ENCODE data around the gene ABHD2. TPM values are rescaled to one million over a fixed set of nuclear protein-coding genes. Genes with fewer than 3 reads are reported as not detected.

ABHD2 gene
- total and polyA plus RNA-seq, 8 donors = 7.9 to 151 (median 117) TPM

DNA sequence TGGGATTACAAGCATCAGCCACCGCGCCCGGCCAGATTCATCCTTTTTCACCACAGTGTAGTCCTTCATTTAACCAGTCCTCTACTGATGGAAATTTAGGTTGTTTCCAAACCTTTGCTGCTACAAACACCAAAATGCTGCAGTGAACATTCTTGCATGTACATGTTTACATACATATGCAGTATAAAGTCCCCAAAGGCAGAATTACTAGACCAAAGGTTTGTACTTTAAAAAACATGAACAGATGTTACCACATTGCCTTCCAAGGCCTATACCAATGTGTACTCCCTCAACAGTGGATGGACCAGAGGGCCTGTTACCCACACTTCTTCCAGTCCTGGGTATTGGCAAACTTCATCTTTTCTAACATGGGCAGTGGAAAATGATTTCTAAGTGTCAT, 82.1 kb downstream of the ABHD2 start:
- intact Hi-C loops (cut with DNase I) = loop anchor here in 1 of 3 donors (10.0 kb wide), 1 partner anchor 266 kb away; no protein-coding TSS in a partner anchor
- ATAC-seq (no peak), FAIRE-seq (no peak), DNase-seq (no peak)
- Histone ChIP-seq H3K9me3 (no peaks in the 10 kb centered on the region), H3K27me3 (no peaks in the 10 kb centered on the region), H3K36me3 (peaks cover 6 to 12% (median 7%) of the 10 kb centered on the region in 3 donors), H3K4me1 (peaks cover 24 to 34% (median 26%) of the 10 kb centered on the region in 3 donors), H3K27ac (no peak overlapping the region), H3K4me3 (no peak overlapping the region)
- TF ChIP-seq, protein P1, sequence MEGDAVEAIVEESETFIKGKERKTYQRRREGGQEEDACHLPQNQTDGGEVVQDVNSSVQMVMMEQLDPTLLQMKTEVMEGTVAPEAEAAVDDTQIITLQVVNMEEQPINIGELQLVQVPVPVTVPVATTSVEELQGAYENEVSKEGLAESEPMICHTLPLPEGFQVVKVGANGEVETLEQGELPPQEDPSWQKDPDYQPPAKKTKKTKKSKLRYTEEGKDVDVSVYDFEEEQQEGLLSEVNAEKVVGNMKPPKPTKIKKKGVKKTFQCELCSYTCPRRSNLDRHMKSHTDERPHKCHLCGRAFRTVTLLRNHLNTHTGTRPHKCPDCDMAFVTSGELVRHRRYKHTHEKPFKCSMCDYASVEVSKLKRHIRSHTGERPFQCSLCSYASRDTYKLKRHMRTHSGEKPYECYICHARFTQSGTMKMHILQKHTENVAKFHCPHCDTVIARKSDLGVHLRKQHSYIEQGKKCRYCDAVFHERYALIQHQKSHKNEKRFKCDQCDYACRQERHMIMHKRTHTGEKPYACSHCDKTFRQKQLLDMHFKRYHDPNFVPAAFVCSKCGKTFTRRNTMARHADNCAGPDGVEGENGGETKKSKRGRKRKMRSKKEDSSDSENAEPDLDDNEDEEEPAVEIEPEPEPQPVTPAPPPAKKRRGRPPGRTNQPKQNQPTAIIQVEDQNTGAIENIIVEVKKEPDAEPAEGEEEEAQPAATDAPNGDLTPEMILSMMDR (IDR thresholded peaks at IDR 0.05) = no peak
- 97 to 98% methylated on average over 3 of the region's 3 CpGs for WGBS, 2 donors

DNA sequence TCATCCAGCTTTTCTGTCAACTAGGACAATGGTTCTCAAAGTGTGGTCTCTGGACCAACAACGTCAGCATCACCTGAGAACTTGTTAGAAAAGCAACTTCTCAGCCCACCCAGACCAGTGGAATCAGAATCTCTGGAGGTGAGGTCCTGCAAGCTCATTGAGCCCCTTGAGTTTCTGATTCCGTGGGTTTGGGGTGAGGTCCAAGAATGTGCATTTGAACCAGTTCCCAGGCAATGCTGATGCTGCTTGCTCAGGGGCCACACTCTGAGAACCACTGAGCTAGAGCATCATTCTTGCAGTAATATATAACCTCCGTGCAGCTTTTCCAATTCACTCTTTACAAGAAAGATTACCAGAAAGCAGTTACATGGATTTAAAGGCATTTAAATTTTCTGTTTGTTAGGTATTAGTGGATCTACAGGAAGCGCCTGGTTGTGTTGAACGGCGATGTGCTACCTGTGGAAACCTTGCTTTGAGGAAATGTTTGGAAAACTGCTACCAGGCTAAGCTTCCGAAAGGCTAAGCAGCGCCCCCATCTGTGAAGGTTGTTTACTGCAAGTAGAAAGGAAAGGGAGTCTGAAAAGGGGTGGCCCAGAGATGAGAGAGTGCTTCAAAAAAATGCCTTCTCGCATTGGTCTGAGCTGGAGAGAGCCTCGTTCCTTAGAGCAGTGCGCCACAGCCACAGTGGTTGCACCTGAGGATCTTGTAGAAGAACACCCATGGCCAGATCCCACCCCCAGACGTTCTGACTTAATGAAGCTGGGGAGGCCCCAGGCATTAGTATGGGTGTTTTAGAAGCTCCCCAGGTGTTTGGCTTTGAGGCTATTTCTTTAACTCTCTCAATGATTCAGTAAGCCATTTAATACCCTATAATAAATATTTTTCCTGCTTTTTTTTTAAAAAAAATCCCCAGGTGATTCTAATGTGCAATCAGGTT, 83.1 kb downstream of the ABHD2 start:
- Histone ChIP-seq H3K27ac (no peak overlapping the region), H3K27me3 (no peaks in the 10 kb centered on the region), H3K9me3 (no peaks in the 10 kb centered on the region), H3K4me1 (peaks cover 14 to 23% (median 17%) of the 10 kb centered on the region in 3 donors), H3K36me3 (peaks cover 6 to 23% (median 7%) of the 10 kb centered on the region in 3 donors), H3K4me3 (no peak overlapping the region)
- TF ChIP-seq, protein P1 (IDR thresholded peaks at IDR 0.05) = peak; percentile 30 to 56 (median 52)
- ATAC-seq = peak; percentile 27 to 79 (median 75)
- peak in 5 of 6 donors; percentile 46 to 65 (median 49) for DNase-seq
- FAIRE-seq = no peak
- intact Hi-C loops (cut with DNase I) = loop anchor here in 1 of 3 donors (10.0 kb wide), 1 partner anchor 267 kb away; no protein-coding TSS in a partner anchor
- WGBS, 2 donors = 48 to 60% methylated on average over 12 of the region's 12 CpGs

DNA sequence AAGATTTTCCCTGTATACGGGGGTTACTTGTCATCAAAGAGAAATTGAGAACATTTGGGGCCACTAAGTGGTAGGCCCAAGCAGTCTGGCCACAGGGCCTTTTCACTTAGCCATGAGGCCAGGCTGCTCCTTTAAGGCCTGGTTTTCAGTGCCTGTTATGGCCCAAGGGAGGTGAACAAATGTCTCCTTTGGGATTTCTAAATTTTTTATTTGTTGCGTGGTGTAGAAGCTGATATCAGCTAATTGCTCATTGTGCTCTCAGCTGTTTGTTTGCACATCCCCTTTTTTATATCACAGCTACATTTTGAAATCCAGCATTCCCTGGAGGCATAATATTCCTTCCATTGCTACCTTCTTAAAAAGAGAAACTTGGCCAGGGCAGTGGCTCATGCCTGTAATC, 84.7 kb downstream of the ABHD2 start:
- 58 to 74% methylated on average over 2 of the region's 2 CpGs for WGBS, 2 donors
- FAIRE-seq = no peak
- H3K27ac ChIP-seq = no peak overlapping the region
- DNase-seq = no peak
- no peaks in the 10 kb centered on the region for H3K27me3 ChIP-seq
- intact Hi-C loops (cut with DNase I) = loop anchor here in 1 of 3 donors (10.0 kb wide), 1 partner anchor 268 kb away; no protein-coding TSS in a partner anchor
- TF ChIP-seq, protein P1 (IDR thresholded peaks at IDR 0.05) = no peak
- peaks cover 0 to 8% (median 2%) of the 10 kb centered on the region in 3 donors for H3K4me1 ChIP-seq
- no peak for ATAC-seq
- no peak overlapping the region for H3K4me3 ChIP-seq
- peaks cover 6 to 38% (median 7%) of the 10 kb centered on the region in 3 donors for H3K36me3 ChIP-seq
- no peaks in the 10 kb centered on the region for H3K9me3 ChIP-seq

DNA sequence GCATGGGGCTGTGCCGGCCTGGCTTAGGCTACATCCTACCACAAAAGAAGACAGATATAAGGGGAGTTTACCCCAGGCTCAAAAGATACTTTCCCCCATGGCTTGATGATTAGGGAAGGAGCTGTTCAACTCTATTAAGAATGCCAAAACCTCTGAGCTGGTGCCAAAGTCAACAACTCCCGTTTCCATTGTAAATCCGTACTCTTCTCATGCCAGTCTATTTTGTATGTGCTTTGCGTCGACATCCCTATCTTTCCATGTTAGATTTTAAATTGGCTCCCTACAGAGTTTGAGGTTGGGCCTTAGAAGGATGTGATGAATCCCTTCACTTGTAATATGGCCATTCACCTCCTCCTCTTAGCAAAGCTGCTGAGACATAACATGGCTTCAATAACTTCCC, 86.2 kb downstream of the ABHD2 start:
- 25 to 29% methylated on average over 5 of the region's 5 CpGs for WGBS, 2 donors
- no peak overlapping the region for H3K27ac ChIP-seq
- peak in 2 of 4 donors; percentile 9 to 24 for ATAC-seq

More for the DNA sequence above, 86.2 kb downstream of the ABHD2 start:
- DNase-seq (no peak), FAIRE-seq (no peak)
- Histone ChIP-seq H3K4me3 (no peak overlapping the region), H3K27me3 (no peaks in the 10 kb centered on the region), H3K4me1 (peaks cover 0 to 4% (median 0%) of the 10 kb centered on the region in 3 donors), H3K9me3 (no peaks in the 10 kb centered on the region), H3K36me3 (peaks cover 6 to 45% (median 15%) of the 10 kb centered on the region in 3 donors)
- TF ChIP-seq, protein P1 (IDR thresholded peaks at IDR 0.05) = no peak
- intact Hi-C loops (cut with DNase I) = loop anchor here in 1 of 3 donors (10.0 kb wide), 1 partner anchor 270 kb away; no protein-coding TSS in a partner anchor
